Body of pancreas (tissue), 4 donors: ENCODE measurements around the gene ACVR1B.

Experiments used
- CTCF ChIP-seq, 7 experiments: fragments of 450-650 bp in 4 of 7; fragments of 200-600 bp in 3 of 7; sonication (generic) in 3 of 7; IDR thresholded peaks; one replicate each; pipeline ENCODE4 v1.5.1; 2016 to 2019; ENCODE audit warnings: antibody characterized with exemption in 7 of 7
- POLR2A ChIP-seq, 3 donors: fragments of 450-650 bp; IDR thresholded peaks; one replicate each; pipeline ENCODE4 v1.6.1; 2016; ENCODE audit warnings: antibody characterized with exemption in 3 of 3, mild to moderate bottlenecking in 2 of 3

- TF ChIP-seq CTCF (IDR thresholded peaks at IDR 0.05), result no peak
- TF ChIP-seq POLR2A (IDR thresholded peaks at IDR 0.05), result no peak
These were observed 37.2 kb upstream of the ACVR1B start for GRCh38 chr12:51914034-51914923.
